H9 (cell line): Measurements from ENCODE around the gene HIP1. TPM values are rescaled to one million over a fixed set of nuclear protein-coding genes. Genes with fewer than 3 reads are reported as not detected.

Experiments used
- DNase-seq: peaks from one replicate; pipeline ENCODE4 v3.0.0-alpha.2; 2017
- H2AFZ ChIP-seq: one replicate; pipeline ENCODE4 v1.6.1; 2013; ENCODE audit warnings: mild to moderate bottlenecking, low read length, control low read depth, moderate library complexity
- H2AK5ac ChIP-seq: 2 replicates; pipeline ENCODE4 v1.6.1; 2013; ENCODE audit warnings: low read length, control low read depth, mixed read lengths; ENCODE audit not compliant: insufficient read length
- H2BK120ac ChIP-seq: one replicate; pipeline ENCODE4 v1.6.1; 2013; ENCODE audit warnings: low read depth, mild to moderate bottlenecking, low read length, control low read depth, inconsistent platforms; ENCODE audit not compliant: poor library complexity, severe bottlenecking
- H2BK12ac ChIP-seq: 2 replicates; pipeline ENCODE4 v1.6.1; 2013; ENCODE audit warnings: low read length, control low read depth, mixed read lengths, low read depth; ENCODE audit not compliant: insufficient read length
- H2BK15ac ChIP-seq: 2 replicates; pipeline ENCODE4 v1.6.1; 2013; ENCODE audit warnings: low read depth, low read length, control low read depth
- H2BK20ac ChIP-seq: one replicate; pipeline ENCODE4 v1.6.1; 2013; ENCODE audit warnings: low read depth, mild to moderate bottlenecking, low read length, control low read depth, inconsistent platforms; ENCODE audit not compliant: poor library complexity, severe bottlenecking
- H2BK5ac ChIP-seq: 2 replicates; pipeline ENCODE4 v1.6.1; 2013; ENCODE audit warnings: low read length, control low read depth, mixed read lengths; ENCODE audit not compliant: insufficient read length
- H3K14ac ChIP-seq: 2 replicates; pipeline ENCODE4 v1.6.1; 2013; ENCODE audit warnings: low read length, control low read depth; ENCODE audit not compliant: insufficient read depth
- H3K18ac ChIP-seq: 2 replicates; pipeline ENCODE4 v1.6.1; 2013; ENCODE audit warnings: low read depth, mild to moderate bottlenecking, mixed read lengths, low read length, control low read depth; ENCODE audit not compliant: insufficient read length
- H3K23ac ChIP-seq: 2 replicates; pipeline ENCODE4 v1.6.1; 2013; ENCODE audit warnings: low read length, control low read depth, mixed read lengths, low read depth; ENCODE audit not compliant: insufficient read length
- H3K23me2 ChIP-seq: 2 replicates; pipeline ENCODE4 v1.6.1; 2013; ENCODE audit warnings: low read depth, mild to moderate bottlenecking, mixed read lengths, low read length, control low read depth; ENCODE audit not compliant: insufficient read length, poor library complexity, severe bottlenecking
- H3K27ac ChIP-seq: 2 replicates; pipeline ENCODE4 v1.5.1; 2013; ENCODE audit warnings: low read length, control low read depth, mixed read lengths, low read depth; ENCODE audit not compliant: insufficient read length
- H3K27me3 ChIP-seq: 2 replicates; pipeline ENCODE4 v1.6.1; 2013; ENCODE audit warnings: low read length, control low read depth, inconsistent platforms; ENCODE audit not compliant: insufficient read depth
- H3K4ac ChIP-seq: 2 replicates; pipeline ENCODE4 v1.6.1; 2013; ENCODE audit warnings: low read depth, mild to moderate bottlenecking, control low read depth, inconsistent platforms, low read length, moderate library complexity
- H3K4me1 ChIP-seq: 2 replicates; pipeline ENCODE4 v1.6.1; 2013; ENCODE audit warnings: low read length, control low read depth, inconsistent platforms; ENCODE audit not compliant: insufficient read depth
- H3K4me2 ChIP-seq: 2 replicates; pipeline ENCODE4 v1.6.1; 2013; ENCODE audit warnings: low read length, control low read depth, mixed read lengths; ENCODE audit not compliant: insufficient read length, insufficient read depth
- H3K56ac ChIP-seq: 2 replicates; pipeline ENCODE4 v1.6.1; 2013; ENCODE audit warnings: low read depth, mild to moderate bottlenecking, mixed read lengths, low read length, control low read depth; ENCODE audit not compliant: insufficient read length
- H3K79me1 ChIP-seq: 2 replicates; pipeline ENCODE4 v1.6.1; 2013; ENCODE audit warnings: low read depth, mild to moderate bottlenecking, moderate library complexity, low read length, control low read depth, inconsistent platforms; ENCODE audit not compliant: insufficient read depth, poor library complexity, severe bottlenecking
- H3K79me2 ChIP-seq: 2 replicates; pipeline ENCODE4 v1.6.1; 2013; ENCODE audit warnings: low read length, control low read depth, inconsistent platforms; ENCODE audit not compliant: insufficient read depth
- H3K9ac ChIP-seq: 2 replicates; pipeline ENCODE4 v1.6.1; 2013; ENCODE audit warnings: low read length, control low read depth, mixed read lengths; ENCODE audit not compliant: insufficient read length; ENCODE audit errors: extremely low read depth
- H3K9me3 ChIP-seq: one replicate; pipeline ENCODE4 v1.6.1; 2013; ENCODE audit warnings: low read depth, low read length, inconsistent platforms; ENCODE audit not compliant: control insufficient read depth
- H3T11ph ChIP-seq: one replicate; pipeline ENCODE4 v1.6.1; 2013; ENCODE audit warnings: mild to moderate bottlenecking, low read length, control low read depth, inconsistent platforms
- H4K20me1 ChIP-seq: one replicate; pipeline ENCODE4 v1.6.1; 2013; ENCODE audit not compliant: control insufficient read depth, insufficient read length, insufficient read depth
- H4K5ac ChIP-seq: 2 replicates; pipeline ENCODE4 v1.6.1; 2013; ENCODE audit warnings: low read depth, mild to moderate bottlenecking, mixed read lengths, low read length, control low read depth; ENCODE audit not compliant: insufficient read length
- H4K8ac ChIP-seq: replicated peaks from 2 replicates; pipeline ENCODE4 v1.6.1; 2013; ENCODE audit warnings: low read length, control low read depth, mixed read lengths, low read depth; ENCODE audit not compliant: insufficient read length
- H4K91ac ChIP-seq: 2 replicates; pipeline ENCODE4 v1.6.1; 2013; ENCODE audit warnings: low read depth, mild to moderate bottlenecking, moderate library complexity, mixed read lengths, low read length, control low read depth; ENCODE audit not compliant: insufficient read length
- H3K27ac Mint-ChIP-seq, 3 experiments: 2 replicates in 2 of 3; 3 replicates in 1 of 3; pipeline ENCODE4 v1.8.0; 2020 to 2021; ENCODE audit warnings: mixed read lengths in 3 of 3, mild to moderate bottlenecking in 1 of 3, moderate library complexity in 1 of 3
- H3K27me3 Mint-ChIP-seq: 2 replicates; pipeline ENCODE4 v1.8.0; 2021; ENCODE audit warnings: low read depth, mild to moderate bottlenecking, moderate library complexity, mixed read lengths
- H3K36me3 Mint-ChIP-seq, 3 experiments: 2 replicates in 2 of 3; 3 replicates in 1 of 3; pipeline ENCODE4 v1.8.0; 2020 to 2021; ENCODE audit warnings: low read depth in 3 of 3, mixed read lengths in 3 of 3; ENCODE audit not compliant: insufficient read depth in 1 of 3
- H3K4me1 Mint-ChIP-seq, 2 experiments: 2 replicates each; pipeline ENCODE4 v1.8.0; 2020; ENCODE audit warnings: mixed read lengths in 2 of 2
- H3K4me3 Mint-ChIP-seq, 2 experiments: 2 replicates in 1 of 2; 3 replicates in 1 of 2; pipeline ENCODE4 v1.8.0; 2020 to 2021; ENCODE audit warnings: mild to moderate bottlenecking in 2 of 2, mixed read lengths in 2 of 2, moderate library complexity in 1 of 2
- H3K9me3 Mint-ChIP-seq, 2 experiments: 2 replicates in 1 of 2; 3 replicates in 1 of 2; pipeline ENCODE4 v1.8.0; 2020; ENCODE audit warnings: mild to moderate bottlenecking in 2 of 2, mixed read lengths in 2 of 2, moderate library complexity in 1 of 2
- CTCF ChIP-seq: fragments of 200-600 bp; sonication (generic); conservative IDR thresholded peaks from 3 replicates; pipeline ENCODE4 v1.8.0; 2021; ENCODE audit warnings: antibody characterized with exemption, mild to moderate bottlenecking
- WGBS: extraction: QIAGEN DNeasy Blood & Tissue Kit; methylation state at CpG from one replicate; pipeline ENCODE4 v1.1.7; 2013; ENCODE audit warnings: missing lambda C conversion rate, low lambda C conversion rate, mixed read lengths; ENCODE audit not compliant: insufficient read length; ENCODE audit errors: extremely low coverage; 5-methylcytosine and 5-hydroxymethylcytosine counted together
- total RNA-seq: library from RNA; stranded (reverse); gene quantifications from 2 replicates; pipeline ENCODE4 v1.2.1, GENCODE V29; 2021

Gene HIP1
- total RNA-seq, 1 experiment from 2014 or later = 87.5 TPM

- H4K5ac ChIP-seq = no peak overlapping the region
- H2BK5ac ChIP-seq = no peak overlapping the region
- no peaks in the 10 kb centered on the region for H3K9me3 ChIP-seq
- WGBS = no CpG with 5 or more reads among the region's 12 CpGs
- H3K4me3 Mint-ChIP-seq = no peak overlapping the region
- H4K91ac ChIP-seq = no peak overlapping the region
- no peak overlapping the region for H2BK12ac ChIP-seq
- no peak overlapping the region for H3K14ac ChIP-seq
- no peak overlapping the region for H3K27ac ChIP-seq
- no peak overlapping the region for H2BK15ac ChIP-seq
- H3K79me2 ChIP-seq = no peaks in the 10 kb centered on the region
- H3K79me1 ChIP-seq = no peaks in the 10 kb centered on the region
- no peak overlapping the region for H3K18ac ChIP-seq
- H3K4me2 ChIP-seq = no peak overlapping the region
- H3K23me2 ChIP-seq = no peaks in the 10 kb centered on the region
- H3K27me3 ChIP-seq = no peaks in the 10 kb centered on the region
- no peak overlapping the region for H3K9ac ChIP-seq
- no peaks in the 10 kb centered on the region for H4K20me1 ChIP-seq
- peaks cover 3% of the 10 kb centered on the region for H3K27me3 Mint-ChIP-seq
- H2BK20ac ChIP-seq = no peak overlapping the region
- peaks cover 13% of the 10 kb centered on the region; the same call in 1 of the 2 replicates for H3K4me1 ChIP-seq
- no peaks in the 10 kb centered on the region; a peak in 1 of 5 replicates for H3K9me3 Mint-ChIP-seq
- no peak overlapping the region for H2AK5ac ChIP-seq
- H3K23ac ChIP-seq = no peak overlapping the region
- no peak for DNase-seq
- no peak overlapping the region for H2BK120ac ChIP-seq
- peaks cover 0 to 3% (median 0%) of the 10 kb centered on the region in 3 experiments; a peak in 1 of 7 replicates for H3K36me3 Mint-ChIP-seq
- no peak for TF ChIP-seq CTCF
- H3K56ac ChIP-seq = no peak overlapping the region
- H3K4ac ChIP-seq = no peak overlapping the region
- peaks cover 33 to 34% of the 10 kb centered on the region in 2 experiments for H3K4me1 Mint-ChIP-seq
- H4K8ac ChIP-seq = no peak overlapping the region
- no peak overlapping the region; a peak in 1 of 7 replicates for H3K27ac Mint-ChIP-seq
- H3T11ph ChIP-seq = no peak overlapping the region
- H2AFZ ChIP-seq = no peak overlapping the region
These were observed 6.7 kb downstream of the HIP1 start for GRCh38 chr7:75732016-75732521.
